ENCODE measurements around the gene SLC19A1. TPM values are rescaled to one million over a fixed set of nuclear protein-coding genes. Genes with fewer than 3 reads are reported as not detected.

SLC19A1 gene
- total and polyA plus RNA-seq, 4 experiments from 2014 or later, result 7.4 to 9.8 (median 8.2) TPM

Small RNA genes within 50 kb of the gene (microRNA-seq; reads per million reads assigned to microRNA genes)
- not detected for gene MIR6815 (ENCODE audit: borderline microRNAs expressed, borderline number of aligned reads, borderline replicate concordance)

Other genes starting within 250 kb of the SLC19A1 start
- gene COL18A1, start 137.3 kb downstream of the SLC19A1 start, total RNA-seq, result 1 to 10 TPM; 4.2 to 4.5 TPM
- gene COL18A1, start 137.3 kb downstream of the SLC19A1 start, polyA plus RNA-seq, result 1 to 10 TPM in 1 of 2 donors, under 1 TPM in 1; 0.43 to 3.4 TPM
- gene PCBP3, start 101.3 kb upstream of the SLC19A1 start, total RNA-seq, result 1 to 10 TPM in 1 of 2 experiments, under 1 TPM in 1; 0.99 to 1.6 TPM
- 1 to 10 TPM in 1 of 2 donors, under 1 TPM in 1; 0.36 to 1.1 TPM for gene PCBP3, start 101.3 kb upstream of the SLC19A1 start, polyA plus RNA-seq